Colon (tissue), 2 donors: Measurements from ENCODE around the gene RMND1.
"Not testable (repeated sequence)": the region's sequence is repeated elsewhere in the genome, so short reads cannot be mapped to it uniquely, and the experiment has no call there.

Experiments
- FAIRE-seq: peaks from 2 replicates; lab custom pipeline; 2012; peaks lifted over from hg19 to GRCh38; lab: Jason Lieb, UNC
- donor health status: control.
- donor health status: control.

Gene RMND1

GRCh38 chr6:151382631-151383030 lies 69.3 kb downstream of the RMND1 start:
- not testable (repeated sequence) for FAIRE-seq

DNA sequence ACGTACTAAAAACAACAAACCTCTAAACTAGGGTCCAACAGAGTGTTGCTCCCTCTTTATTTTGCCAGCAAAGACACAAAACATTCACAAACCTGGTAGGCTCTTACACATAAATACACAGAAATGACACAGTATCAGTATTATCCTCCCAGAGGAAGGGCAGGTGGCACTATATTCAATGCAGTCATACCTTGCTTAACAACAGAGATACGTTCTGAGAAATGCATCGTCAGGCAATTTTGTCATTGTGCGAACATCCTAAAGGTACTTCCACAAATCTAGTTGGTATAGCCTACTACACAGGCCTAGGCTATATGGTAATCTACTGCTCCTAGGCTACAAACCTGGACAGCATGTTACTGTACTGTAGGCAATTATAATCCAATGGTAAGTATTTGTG lies 70.2 kb downstream of the RMND1 start:
- no peak for FAIRE-seq

DNA sequence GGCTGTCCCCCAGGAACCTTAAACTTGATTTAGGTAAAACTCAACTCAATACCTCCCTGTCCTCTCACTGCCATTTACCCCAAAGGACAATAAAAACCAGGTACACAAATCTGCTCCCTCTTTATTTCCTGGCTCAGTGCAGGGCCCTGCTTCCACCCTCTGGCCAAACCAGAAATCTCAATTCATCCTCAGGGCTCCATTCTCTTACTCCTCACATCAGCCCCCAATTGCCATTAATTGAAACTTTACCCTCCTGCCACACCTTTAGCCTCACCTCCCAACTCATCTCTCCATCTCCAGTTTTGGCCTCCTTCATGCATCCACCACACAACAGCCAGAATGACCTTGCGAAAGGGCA lies 71.1 kb downstream of the RMND1 start:
- no peak for FAIRE-seq

DNA sequence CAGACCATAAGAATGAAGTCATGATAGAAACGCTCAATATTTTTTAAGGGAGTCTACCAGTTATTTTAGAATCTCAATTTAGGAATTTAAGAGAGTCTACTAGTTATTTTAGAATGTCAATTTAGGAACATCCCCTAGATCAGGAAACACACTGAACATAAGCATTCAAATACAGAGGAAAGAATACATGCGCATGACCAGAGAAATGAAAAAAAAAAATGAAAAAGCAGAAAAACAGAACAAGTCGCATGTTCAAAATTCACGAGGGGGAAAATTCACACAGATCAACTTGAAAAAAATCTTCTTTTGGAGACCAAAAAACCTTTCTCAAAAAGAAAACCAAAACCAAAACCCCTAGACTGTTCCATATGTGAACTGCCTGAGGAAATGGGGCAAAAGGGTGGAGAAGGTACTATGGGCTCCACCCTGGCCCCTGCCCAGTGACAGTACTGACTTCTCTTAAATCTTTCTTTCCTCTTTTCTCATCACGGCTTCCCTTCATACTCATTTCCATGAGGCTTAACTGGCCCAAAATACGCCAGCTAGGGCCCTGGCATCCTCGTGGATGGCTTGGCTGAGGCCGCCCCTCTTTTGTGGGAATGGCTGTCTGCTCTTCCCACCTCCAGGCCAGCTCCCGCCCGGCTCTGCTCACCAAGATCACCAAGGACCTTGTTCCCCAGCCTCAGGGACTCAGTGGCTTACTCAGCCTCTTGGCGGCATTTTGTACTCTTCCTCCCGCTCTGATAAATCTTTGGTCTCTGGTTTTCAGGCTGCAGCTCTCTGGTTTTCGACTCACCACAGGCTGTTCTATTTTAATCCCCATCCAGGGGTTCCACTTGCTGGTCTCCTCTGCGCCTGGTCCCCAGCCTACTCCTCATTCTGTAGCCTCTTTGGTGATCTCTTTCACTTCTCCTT lies 71.7 kb downstream of the RMND1 start:
- FAIRE-seq = no peak

- no peak for FAIRE-seq
Measured at GRCh38 chr6:151377095-151377494, 74.8 kb downstream of the RMND1 start.

GRCh38 chr6:151376440-151376839 lies 75.5 kb downstream of the RMND1 start:
- FAIRE-seq = no peak

GRCh38 chr6:151375833-151376232 lies 76.1 kb downstream of the RMND1 start:
- no peak for FAIRE-seq

GRCh38 chr6:151374036-151374683 lies 77.8 kb downstream of the RMND1 start:
- FAIRE-seq = no peak

DNA sequence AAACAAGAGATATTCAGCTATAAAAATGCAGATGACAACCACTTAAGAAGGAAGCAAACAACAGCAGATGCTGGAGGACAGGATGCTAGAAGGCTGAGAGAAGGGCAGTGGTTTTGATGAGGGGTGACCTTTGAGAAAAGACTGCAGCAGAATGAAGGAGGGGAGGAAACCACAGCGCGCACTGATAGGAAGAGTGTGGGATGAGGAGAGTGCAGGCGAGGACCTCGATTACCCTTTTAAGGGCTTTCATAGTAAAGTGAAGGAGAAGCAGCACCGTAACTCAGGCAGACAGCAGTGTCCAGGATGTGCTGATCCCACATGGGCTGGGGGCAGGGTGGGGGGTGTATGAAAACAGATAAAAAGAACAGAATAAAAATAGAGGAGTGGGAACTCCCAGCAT lies 79.8 kb downstream of the RMND1 start:
- FAIRE-seq = no peak

DNA sequence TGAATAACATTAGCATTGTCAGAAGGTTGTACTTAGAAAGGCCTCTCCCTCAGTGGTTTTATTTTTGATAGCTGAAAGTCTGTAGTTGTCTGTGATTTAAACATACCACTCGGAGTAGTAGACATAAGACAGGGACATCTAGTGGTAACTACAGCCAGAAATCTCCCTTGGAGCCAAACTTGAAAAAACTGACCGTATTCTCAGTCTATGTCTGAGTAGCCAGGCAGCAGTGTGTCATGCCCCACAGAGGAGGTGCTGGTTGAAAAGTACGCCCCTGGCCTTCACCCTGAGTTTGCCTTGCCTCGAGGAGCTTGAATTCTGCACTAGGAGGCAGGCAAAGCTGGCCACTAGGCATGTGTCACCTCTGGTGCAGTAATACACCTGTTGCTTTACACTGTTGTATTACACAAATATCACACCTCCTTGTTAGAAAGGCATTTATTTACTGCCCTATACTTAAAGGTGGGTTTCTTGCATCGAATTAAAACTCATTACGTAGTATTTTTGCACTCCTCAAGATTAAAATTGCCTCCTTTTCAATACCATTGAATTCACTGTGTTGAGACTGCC lies 81.3 kb downstream of the RMND1 start:
- FAIRE-seq = no peak

DNA sequence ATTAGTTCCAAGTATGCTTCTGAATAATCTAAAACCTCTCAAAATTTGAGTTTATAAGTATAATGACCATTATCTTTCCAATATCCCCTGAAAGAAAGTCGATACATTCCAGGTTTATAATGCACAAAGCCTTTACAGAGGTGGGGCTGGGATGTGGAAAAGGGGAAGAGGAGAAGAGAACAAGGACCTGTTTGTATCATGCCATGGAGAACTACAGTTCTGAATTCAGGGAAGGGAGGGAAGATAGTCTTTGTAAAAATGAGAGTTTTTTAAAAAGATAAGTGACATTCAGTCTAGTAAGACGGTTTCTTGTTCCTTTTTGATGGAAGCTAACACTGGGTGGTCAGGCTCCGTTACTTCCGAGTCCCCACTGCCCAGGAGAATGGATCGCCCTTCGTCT lies 86.7 kb downstream of the RMND1 start:
- no peak for FAIRE-seq

GRCh38 chr6:151359486-151359885 lies 92.4 kb downstream of the RMND1 start:
- no peak for FAIRE-seq

- FAIRE-seq = no peak
Measured at GRCh38 chr6:151358475-151358874, 93.5 kb downstream of the RMND1 start.

- no peak for FAIRE-seq
Measured at GRCh38 chr6:151357758-151358436, 94.0 kb downstream of the RMND1 start.

DNA sequence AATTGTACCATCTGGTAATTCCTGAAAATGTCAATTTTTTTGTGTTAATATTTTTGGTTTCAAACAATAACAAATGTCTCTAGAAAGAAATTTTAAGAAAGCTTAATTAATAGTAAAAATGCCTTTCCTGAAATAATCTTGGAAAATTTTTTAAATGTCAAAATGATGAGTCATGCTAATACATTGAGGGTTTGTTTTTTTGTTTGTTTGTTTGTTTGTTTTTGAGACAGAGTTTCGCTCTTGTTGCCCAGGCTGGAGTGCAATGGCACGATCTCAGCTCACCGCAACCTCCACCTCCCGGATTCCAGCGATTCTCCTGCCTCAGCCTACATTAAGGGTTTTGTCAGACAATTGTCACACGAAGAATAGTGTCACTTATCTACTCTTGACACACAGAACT lies 94.9 kb downstream of the RMND1 start:
- FAIRE-seq = not testable (repeated sequence)
